GM19397 (cell line): ENCODE data around the gene KDM2A.
"Not testable (repeated sequence)": the region's sequence is repeated elsewhere in the genome, so short reads cannot be mapped to it uniquely, and the experiment has no call there.

Experiments
- ATAC-seq: cut with Tn5 transposase; IDR thresholded peaks from one replicate; pipeline ENCODE4 v1.9.1; 2021; ENCODE audit warnings: mild to moderate bottlenecking, moderate library complexity; ENCODE audit not compliant: unreplicated experiment

Gene KDM2A

DNA sequence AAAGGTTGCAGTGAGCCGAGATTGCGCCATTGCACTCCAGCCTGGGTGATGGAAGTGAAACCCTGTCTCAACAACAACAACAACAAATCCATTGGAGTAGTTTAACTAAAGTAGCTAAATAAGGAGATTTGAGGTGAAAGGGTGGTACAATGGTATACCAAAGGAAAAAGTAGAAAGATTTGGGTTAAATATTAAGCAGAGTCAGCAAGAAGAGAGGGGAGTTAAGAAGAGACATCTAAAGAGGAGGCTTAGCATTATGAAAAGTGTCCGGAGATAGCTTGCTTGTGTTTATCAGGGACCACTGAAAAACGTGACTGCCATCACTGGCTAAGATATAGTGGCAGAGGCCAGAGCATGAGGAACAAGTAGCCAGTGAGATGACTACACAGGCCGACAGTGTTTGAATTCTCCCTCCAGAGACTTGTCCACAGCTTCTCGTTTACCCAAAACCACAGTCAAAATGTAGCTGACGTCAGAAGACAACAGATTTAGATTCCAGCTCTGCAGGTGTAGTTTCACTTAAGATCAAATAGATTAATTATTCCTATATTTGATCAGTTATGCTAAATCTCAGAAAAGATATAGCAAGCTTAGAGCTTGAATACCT is 114.6 kb downstream of the KDM2A start:
- ATAC-seq: no peak

DNA sequence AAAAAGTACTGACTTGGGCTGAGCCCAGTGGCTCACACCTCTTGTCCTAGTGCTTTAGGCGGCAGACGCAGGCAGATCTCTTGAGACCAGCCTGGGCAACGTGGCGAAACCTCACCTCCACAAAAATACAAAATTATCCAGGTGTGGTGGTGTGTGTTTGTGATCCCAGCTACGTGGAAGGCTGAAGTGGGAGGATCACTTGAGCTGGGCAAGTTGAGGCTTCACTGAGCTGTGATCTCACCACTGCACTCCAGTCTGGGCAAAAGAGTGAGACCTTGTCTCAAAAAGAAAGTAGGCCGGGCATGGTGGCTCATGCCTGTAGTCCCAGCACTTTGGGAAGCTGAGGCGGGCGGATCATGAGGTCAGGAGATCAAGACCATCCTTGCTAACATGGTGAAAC is 115.5 kb downstream of the KDM2A start:
- not testable (repeated sequence) for ATAC-seq

DNA sequence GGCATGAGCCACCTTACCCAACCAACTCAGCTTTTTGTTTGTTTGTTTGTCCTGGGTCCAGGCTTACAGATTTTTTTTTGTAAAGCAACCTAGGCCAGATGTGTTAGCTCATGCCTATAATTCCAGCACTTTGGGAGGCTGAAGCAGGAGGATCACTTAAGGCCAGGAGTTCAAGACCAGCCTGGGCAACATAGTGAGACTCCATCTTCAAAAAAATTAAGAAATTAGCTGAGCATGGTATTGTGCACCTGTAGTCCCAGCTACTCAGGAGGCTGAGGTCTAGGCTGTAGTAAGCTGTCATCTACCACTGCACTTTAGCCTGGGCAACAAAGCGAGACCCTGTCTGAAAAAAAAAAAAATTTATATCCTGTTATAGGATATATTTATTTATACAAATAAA is 118.5 kb downstream of the KDM2A start:
- ATAC-seq: no peak

DNA sequence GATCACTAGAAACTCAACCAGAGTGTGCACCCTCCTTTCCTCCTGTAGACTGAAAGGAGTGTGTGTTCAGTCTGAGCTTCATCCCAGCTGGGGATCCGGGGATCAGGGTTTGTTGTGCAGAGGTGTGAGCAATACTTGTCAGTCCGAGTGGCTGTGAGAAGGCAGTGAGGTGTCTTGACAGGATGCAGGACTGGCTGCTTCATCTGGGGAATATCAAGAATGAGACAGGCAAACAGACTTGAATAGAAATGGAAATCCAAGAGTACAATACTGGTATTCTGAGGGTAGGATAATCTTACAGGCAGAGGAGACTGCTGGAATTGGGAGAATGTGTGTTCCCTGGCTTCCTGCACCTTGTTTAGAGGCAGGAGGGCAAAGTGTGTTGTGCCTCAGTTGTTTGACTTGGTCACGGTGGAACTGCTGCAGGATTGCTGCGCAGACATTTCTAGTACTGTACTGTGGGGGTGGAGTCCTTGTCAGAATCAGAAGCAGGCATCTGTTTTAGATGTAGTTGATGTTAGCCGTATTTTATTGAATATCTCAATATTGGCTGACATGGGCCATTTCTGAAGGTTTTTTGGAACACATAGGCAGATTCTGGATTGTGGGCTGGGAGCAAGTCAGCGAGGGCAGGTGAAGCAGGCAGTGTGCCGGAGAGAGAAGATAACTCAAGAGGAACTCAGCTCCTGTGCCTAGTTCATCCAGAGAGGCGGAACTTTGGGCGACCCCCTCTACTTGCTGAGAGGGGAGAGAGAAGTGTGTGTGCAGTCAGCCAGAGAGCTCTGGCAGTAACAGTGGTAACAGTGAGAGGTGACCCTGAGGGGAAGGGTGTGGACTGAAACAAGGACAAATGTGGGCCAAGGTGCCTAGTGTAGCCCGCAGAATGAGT is 120.1 kb downstream of the KDM2A start:
- no peak for ATAC-seq

DNA sequence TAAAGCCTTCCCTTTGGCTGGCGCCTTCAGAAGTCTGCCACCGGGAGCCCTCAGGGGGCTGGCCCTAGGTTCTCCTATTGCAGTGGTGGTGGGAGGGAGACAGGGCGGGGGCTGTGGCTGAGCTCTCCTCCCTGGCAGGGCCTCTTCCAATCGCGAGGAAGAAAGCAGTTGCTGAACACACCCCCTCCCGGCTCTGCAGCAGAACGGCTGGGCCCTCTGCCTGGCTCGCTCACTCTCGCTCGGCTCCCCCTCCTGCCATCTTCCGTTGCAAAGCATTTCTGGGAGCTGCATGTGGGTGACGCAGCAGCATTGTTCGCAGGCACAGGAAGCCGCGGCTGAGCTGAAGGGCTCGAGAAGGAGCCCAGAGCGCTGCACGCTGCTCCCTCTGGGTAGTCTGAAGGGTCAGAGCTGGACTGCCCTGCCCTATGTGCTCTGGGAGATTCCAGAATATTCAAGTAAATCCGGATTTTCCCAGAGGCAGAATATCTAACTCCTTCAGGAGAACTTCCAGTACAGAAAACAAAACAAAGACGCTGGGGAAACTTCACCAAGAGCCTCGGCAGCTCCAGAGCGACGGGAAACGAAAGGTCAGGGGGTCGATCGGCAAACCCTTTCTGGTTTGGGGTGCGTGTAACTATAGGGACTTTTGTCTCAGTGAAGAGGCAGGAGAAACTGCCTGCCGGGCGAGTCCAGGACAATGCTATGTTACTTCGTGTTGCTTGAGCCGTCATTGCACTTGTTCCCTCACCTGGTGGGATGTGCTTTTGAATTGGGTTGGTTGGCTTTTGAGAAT is 120.9 kb downstream of the KDM2A start:
- ATAC-seq: peak; percentile 80

DNA sequence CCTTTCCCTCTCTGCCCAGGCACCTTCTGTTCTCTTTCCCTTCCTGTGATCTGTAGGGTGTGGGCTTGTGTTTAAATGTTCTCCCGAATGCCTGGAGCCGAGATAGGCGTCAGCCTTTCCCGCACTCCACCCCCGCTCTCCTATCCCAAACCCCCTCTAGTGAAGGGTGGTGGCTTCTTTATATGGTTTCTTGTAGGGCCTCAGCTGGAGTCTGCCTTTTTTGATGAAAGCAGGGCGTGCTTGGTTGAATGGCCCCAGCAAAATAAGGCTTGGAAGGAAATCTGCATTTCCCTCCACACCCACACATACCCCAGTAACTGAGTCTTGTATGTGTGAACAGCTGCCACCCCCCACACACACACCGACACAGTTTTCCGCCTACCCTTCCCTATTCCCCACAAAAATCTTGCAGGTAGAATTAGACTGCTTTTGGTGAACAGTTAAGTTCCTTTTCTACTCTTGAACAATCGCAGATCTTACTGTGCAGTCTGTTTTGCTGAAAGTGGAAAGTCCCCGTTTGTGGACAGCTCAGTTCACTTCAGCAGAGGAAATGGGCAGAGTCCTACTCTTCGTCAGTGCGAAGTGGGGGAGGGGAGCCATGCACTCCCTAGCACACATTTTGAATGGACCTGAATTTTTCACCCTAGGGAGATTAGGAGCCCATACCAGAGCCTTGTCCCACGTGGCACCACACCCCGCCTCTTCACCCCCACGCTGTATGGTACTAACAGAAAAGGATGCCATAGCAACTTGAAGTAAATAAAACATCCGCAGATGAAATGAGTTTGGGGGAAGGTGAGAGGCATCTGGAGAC is 121.7 kb downstream of the KDM2A start:
- peak; percentile 38 for ATAC-seq

DNA sequence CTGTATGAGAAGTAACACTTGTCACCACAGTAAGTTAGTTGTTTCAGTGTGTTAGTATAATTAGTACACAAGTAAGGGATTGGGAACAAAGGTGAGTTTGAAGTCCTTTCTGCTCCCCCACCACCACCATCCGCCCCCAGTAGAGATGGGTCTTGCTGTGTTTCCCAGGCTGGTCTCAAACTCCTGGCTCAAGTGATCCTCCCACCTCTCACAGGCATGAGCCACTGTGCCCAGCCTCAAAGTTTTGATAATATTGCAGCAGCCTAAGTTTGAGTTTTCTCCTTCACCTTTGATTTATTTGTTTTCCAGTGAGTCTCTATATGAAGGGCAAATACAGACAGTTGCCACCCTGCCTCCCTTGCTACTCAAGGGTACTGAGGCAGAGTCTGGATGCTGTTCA is 123.5 kb downstream of the KDM2A start:
- no peak for ATAC-seq

DNA sequence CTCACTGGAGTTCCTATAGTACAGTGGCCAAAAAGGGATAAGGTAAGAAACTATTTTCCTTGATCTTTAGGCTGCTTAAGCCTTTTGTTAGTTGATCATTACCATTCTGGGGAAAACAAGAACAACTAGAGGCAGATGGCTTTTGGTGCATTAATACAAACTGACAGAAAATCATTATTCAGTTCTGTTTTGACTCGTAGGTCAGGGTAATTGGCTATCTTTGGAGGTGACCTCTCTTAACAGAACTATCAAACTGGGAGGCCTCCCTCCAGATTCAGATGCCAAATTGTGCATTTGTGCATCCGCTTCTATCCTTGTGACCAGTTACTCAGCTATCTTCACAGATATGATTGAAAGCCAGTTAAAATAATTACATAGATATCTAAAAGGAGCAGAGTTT is 124.0 kb downstream of the KDM2A start:
- no peak for ATAC-seq

DNA sequence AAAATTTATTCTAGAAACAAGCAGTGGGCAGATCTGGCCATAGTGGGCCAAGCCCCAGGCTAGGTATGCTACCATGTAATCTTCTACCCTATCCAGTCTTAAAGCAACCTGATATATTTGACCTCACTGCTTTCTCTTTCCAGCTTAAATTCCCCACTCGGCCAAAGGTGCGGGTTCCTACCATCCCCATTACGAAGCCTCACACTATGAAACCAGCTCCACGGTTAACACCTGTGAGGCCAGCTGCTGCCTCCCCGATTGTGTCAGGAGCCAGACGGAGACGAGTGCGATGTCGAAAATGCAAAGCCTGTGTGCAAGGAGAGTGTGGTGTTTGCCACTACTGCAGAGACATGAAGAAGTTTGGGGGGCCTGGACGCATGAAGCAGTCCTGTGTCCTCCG is 126.0 kb downstream of the KDM2A start:
- no peak for ATAC-seq

DNA sequence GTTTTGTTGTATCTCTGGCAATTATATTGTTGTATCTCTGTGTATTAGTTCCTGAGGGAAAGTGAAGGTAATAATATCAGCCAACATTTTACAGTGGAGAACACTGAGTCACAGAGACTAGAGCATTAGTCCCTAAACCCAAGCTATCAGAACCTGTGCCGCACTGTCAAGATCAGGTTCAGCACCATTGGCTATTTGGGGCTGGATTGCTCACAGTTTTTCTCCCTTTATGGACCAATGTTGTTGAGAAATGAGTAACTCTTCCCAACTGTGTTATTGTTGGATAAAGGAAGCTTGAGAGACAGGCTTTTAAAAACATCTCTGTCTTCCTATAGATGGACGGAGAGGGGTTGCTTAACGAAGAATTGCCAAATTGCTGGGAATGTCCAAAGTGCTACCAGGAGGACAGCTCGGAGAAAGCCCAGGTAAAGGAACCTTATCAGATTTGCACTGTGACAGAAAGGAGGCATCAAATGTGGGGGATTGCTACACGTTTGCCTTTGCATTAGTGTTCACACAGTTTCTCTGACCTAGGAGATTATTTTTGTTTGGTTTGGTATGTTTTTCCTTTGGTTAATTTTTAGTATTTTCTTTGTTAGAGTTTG is 129.0 kb downstream of the KDM2A start:
- ATAC-seq: no peak

DNA sequence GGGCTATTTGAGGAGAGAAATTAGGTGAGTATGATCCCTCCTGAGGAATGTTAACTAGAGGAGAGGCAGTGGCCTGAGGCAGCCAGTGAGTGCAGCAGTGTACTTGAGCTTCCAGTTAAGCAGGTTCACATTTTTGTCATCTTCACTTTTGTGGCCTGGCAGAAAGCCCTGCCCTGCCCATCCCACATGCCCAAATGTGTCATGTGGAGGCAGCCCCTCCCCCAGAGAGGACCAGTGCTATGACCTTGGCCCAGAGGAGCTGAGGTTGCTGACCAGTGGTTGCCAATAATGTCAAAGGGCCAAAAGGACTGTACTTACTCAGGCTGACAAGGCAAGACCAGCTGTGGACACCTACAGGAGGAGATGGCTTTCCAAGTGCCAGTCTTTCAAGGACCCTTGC is 129.6 kb downstream of the KDM2A start:
- no peak for ATAC-seq

DNA sequence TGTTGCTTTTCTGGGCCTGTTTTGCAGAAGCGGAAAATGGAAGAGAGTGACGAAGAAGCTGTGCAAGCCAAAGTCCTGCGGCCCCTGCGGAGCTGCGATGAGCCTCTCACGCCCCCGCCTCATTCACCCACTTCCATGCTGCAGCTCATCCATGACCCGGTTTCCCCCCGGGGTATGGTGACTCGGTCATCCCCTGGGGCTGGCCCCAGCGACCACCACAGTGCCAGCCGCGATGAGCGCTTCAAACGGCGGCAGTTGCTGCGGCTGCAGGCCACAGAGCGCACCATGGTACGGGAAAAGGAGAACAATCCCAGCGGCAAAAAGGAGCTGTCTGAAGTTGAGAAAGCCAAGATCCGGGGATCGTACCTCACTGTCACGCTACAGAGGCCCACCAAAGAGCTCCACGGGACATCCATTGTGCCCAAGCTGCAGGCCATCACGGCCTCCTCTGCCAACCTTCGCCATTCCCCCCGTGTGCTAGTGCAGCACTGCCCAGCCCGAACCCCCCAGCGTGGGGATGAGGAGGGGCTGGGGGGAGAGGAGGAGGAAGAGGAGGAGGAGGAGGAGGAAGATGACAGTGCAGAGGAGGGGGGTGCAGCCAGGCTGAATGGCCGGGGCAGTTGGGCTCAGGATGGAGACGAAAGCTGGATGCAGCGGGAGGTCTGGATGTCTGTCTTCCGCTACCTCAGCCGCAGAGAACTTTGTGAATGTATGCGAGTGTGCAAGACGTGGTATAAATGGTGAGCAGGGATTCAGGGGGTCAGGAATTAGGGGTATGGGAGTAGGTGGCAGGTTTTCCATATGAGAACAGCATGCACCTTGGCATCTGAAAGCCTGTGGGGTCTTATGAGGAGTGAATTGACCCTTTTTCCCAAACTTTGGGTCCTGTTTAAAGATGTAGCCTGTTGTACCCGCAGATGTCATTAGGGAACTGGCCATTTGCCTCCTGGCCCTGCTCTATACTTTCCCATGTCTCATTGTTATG is 131.3 kb downstream of the KDM2A start:
- ATAC-seq: no peak

DNA sequence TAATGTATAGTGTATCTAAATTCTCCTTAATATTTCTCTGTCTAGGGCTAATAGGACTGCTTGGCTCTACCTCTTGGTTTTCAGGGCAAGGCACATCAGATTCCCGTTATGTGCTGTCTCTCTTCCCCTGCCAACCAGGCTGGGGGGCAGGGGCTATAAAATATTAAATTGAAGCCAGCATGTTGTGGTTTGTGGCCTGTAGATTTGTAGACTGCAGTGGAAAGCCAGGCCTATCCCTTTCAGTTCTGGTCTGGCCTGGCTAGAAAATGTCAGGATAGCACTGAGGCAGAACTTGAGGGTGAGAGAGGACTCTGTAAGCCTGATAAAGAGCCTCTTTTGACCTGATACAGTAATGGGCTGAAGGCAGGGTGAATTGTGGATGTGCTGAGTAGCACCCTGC is 132.8 kb downstream of the KDM2A start:
- no peak for ATAC-seq

DNA sequence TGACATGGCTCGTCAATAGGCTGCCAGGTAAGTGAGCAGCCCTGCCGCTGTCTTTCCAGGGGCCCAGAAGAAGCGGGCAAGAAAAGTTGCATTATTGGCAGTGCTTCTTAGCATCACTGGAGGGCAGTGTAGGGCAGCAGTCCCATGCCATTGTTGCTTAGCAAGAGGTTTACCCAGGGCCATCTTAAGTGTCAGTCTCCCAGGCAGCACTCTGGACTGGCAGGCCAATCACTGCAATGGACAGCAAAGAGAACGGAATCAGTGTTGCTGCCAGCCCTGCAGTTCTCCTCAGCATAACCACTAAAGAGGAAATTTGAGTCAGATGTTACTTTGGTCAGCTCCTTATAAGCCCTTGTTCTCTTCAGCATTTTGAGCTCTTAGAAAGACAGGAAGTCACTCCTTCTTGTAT is 133.8 kb downstream of the KDM2A start:
- no peak for ATAC-seq

DNA sequence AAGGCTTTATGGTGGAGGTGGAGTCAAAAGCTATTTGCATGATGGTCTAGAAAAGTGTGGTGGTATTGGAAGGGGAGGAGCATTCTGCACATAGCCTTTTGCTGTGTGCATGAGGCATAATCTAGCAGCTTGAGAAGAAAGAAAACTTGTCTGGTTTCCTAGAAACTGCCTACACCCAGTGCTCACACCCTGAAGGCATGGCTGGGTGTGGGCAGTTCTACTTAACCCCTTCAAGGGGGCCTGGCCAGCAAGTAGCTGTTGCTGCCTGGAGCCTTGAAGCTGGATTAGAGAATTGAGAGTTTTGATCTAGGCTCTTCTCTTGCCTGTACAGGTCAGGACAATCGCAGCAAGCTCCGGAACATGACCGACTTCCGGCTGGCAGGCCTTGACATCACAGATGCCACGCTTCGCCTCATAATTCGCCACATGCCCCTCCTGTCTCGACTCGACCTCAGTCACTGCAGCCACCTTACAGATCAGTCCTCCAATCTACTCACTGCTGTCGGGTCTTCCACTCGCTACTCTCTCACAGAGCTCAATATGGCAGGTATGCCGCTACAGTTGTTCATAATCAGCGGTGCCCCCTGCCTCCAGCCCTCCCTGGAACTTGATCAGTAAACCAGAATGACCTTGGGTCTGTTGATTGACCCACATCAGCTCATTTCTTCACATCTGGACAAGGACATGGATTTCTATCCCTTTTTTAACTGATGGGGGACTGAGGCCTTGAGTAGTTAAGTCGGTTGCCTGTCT is 135.0 kb downstream of the KDM2A start:
- no peak for ATAC-seq

DNA sequence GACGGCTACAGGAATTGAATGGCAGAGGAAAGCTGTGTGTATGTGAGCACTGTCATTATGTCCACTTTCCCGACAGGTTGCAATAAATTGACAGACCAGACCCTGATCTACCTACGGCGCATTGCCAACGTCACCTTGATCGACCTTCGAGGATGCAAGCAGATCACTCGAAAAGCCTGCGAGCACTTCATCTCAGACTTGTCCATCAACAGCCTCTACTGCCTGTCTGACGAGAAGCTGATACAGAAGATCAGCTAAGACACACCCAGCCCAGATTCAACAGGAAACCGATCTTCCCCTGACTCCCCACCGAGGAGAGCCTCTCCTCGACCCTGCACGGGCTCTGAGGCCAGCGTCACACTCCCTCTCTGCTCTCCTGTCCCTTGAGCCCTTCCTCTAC is 135.7 kb downstream of the KDM2A start:
- ATAC-seq: no peak

DNA sequence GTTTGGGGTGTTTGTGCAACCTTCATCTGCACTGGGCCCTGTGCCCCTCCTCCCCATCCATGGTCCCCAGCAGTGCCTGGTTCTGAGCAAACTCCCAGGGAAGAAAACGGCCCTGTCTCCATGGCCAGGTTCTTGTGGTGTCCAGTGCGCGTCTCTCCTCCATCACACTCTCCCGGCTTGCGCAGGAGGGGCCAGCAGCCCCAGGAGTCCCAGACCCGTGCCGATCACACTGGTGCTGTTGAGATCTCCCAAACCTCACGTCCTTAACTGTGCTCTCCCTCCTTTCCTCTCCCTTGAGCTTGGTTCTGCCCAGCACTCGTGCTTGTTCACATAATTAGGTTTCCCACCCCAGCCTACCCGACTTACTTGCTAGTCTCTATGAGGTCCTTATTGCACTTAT is 136.3 kb downstream of the KDM2A start:
- ATAC-seq: no peak

DNA sequence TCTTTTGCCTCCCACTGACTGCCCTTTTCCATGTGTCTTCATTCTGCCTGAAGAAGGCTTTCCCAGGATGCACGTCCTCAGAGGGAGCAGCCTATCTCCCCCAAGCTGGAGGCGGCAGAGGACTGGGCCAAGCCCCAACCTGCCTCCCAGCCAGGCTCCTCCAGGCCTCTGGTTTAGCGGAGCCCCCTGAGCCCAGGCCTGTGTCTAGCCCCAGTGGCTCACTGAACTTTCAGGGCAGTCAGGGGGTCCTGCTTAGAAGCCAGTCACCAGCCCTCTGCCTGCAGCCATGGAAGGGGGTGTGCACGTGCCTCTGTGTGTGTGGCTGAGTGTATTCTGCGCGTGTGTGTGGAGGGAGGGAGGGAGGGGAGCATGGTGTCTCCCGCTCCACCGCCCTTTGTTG is 136.8 kb downstream of the KDM2A start:
- ATAC-seq: no peak
